Measurements from ENCODE around the gene SNCA. TPM values are rescaled to one million over a fixed set of nuclear protein-coding genes. Genes with fewer than 3 reads are reported as not detected.

SNCA gene
- total RNA-seq, 1 donor from 2014 or later: 0.39 TPM

Other genes starting within 250 kb of the SNCA start
- gene MMRN1, start 57.7 kb upstream of the SNCA start, total RNA-seq: not detected in 2 replicates

Measured in activated T-helper 2 cell treated with anti-CD3 and anti-CD28 coated beads, Interferon-gamma antibody, Interleukin-2, Interleukin-4, amounts not matched to agents 10 μg/mL and 5 μg/mL and 100 μg/mL, durations not matched to agents 14 hours and 24 hours and 36 hours (primary cell).